Peyer's patch (tissue), 4 donors: ENCODE results near the gene CERS4.

Source experiments
- CTCF ChIP-seq, 6 experiments: fragments of 450-650 bp in 4 of 6; fragments of 200-600 bp in 2 of 6; sonication (generic) in 1 of 6; IDR thresholded peaks; one replicate each; pipeline ENCODE4 v1.5.1; 2017 to 2019; ENCODE audit warnings: antibody characterized with exemption in 6 of 6, mild to moderate bottlenecking in 3 of 6, moderate library complexity in 1 of 6
- POLR2A ChIP-seq, 2 donors: fragments of 450-650 bp; IDR thresholded peaks; one replicate each; pipeline ENCODE4 v1.5.1; 2017; ENCODE audit warnings: antibody characterized with exemption in 2 of 2, mild to moderate bottlenecking in 2 of 2, moderate library complexity in 2 of 2

- TF ChIP-seq CTCF (IDR thresholded peaks at IDR 0.05) (no peak), POLR2A (IDR thresholded peaks at IDR 0.05) (no peak)
These were observed 95.9 kb downstream of the CERS4 start for GRCh38 chr19:8304841-8305621.
